Astrocyte (in vitro differentiated cells and primary cell): Measurements from ENCODE around the gene PHF11. TPM values are rescaled to one million over a fixed set of nuclear protein-coding genes. Genes with fewer than 3 reads are reported as not detected.
A peak's percentile ranks its signal among the peaks of the same experiment; 100 is the strongest.

Experiments
- DNase-seq: peaks from one replicate; pipeline ENCODE4 v3.0.0-alpha.2; 2010; ENCODE audit warnings: low read depth
- FAIRE-seq: peaks from 2 replicates; lab custom pipeline; 2011; peaks lifted over from hg19 to GRCh38; lab: Jason Lieb, UNC
- H2AFZ ChIP-seq: 2 replicates; pipeline ENCODE4 v1.6.0; 2012; ENCODE audit warnings: low read depth, low read length, inconsistent platforms
- H3K27ac ChIP-seq: 2 replicates; pipeline ENCODE4 v1.5.1; 2011; ENCODE audit warnings: low read depth, low read length, inconsistent platforms
- H3K27me3 ChIP-seq: 2 replicates; pipeline ENCODE4 v1.6.0; 2011; ENCODE audit warnings: low read length, inconsistent platforms; ENCODE audit not compliant: insufficient read depth
- H3K36me3 ChIP-seq: 2 replicates; pipeline ENCODE4 v1.5.1; 2011; ENCODE audit warnings: low read length, inconsistent platforms; ENCODE audit not compliant: insufficient read depth
- H3K4me1 ChIP-seq: 2 replicates; pipeline ENCODE4 v1.5.1; 2011; ENCODE audit warnings: low read length, inconsistent platforms; ENCODE audit not compliant: insufficient read depth
- H3K4me2 ChIP-seq: 2 replicates; pipeline ENCODE4 v1.6.0; 2012; ENCODE audit warnings: low read length, inconsistent platforms
- H3K4me3 ChIP-seq: 2 replicates; pipeline ENCODE4 v1.5.1; 2011; ENCODE audit warnings: low read depth, mild to moderate bottlenecking, low read length, inconsistent platforms; ENCODE audit not compliant: insufficient read depth
- H3K79me2 ChIP-seq: 2 replicates; pipeline ENCODE4 v1.6.0; 2012; ENCODE audit warnings: mild to moderate bottlenecking, low read length, inconsistent platforms; ENCODE audit not compliant: insufficient read depth
- H3K9ac ChIP-seq: 2 replicates; pipeline ENCODE4 v1.6.0; 2012; ENCODE audit warnings: mild to moderate bottlenecking, low read length, inconsistent platforms
- H3K9me3 ChIP-seq: 2 replicates; pipeline ENCODE4 v1.5.1; 2012; ENCODE audit warnings: low read depth, mild to moderate bottlenecking, low read length, inconsistent platforms; ENCODE audit not compliant: insufficient read depth
- H4K20me1 ChIP-seq: 2 replicates; pipeline ENCODE4 v1.6.0; 2012; ENCODE audit warnings: low read length, inconsistent platforms; ENCODE audit not compliant: insufficient read depth
- H3K27ac Mint-ChIP-seq: one replicate; pipeline ENCODE4 v1.8.0; 2021; ENCODE audit warnings: mild to moderate bottlenecking, mixed read lengths; ENCODE audit not compliant: unreplicated experiment
- H3K27me3 Mint-ChIP-seq: one replicate; pipeline ENCODE4 v1.8.0; 2021; ENCODE audit warnings: low read depth, mixed read lengths; ENCODE audit not compliant: unreplicated experiment
- H3K36me3 Mint-ChIP-seq: one replicate; pipeline ENCODE4 v1.8.0; 2021; ENCODE audit warnings: low read depth, mixed read lengths; ENCODE audit not compliant: unreplicated experiment
- H3K4me1 Mint-ChIP-seq: one replicate; pipeline ENCODE4 v1.8.0; 2021; ENCODE audit warnings: low read depth, mixed read lengths; ENCODE audit not compliant: unreplicated experiment
- H3K4me3 Mint-ChIP-seq: one replicate; pipeline ENCODE4 v1.8.0; 2021; ENCODE audit warnings: mild to moderate bottlenecking, moderate library complexity, mixed read lengths; ENCODE audit not compliant: unreplicated experiment
- H3K9me3 Mint-ChIP-seq: one replicate; pipeline ENCODE4 v1.8.0; 2021; ENCODE audit warnings: mild to moderate bottlenecking, mixed read lengths; ENCODE audit not compliant: unreplicated experiment
- CTCF ChIP-seq: IDR thresholded peaks from 2 replicates; pipeline ENCODE4 v1.5.1; 2011; ENCODE audit warnings: low read depth, mild to moderate bottlenecking, inconsistent platforms, low read length, moderate library complexity; ENCODE audit not compliant: insufficient read depth
- EZH2 ChIP-seq: IDR thresholded peaks from 2 replicates; pipeline ENCODE4 v1.6.1; 2012; ENCODE audit warnings: mild to moderate bottlenecking, low read length, inconsistent platforms; ENCODE audit not compliant: insufficient read depth
- total RNA-seq: library from RNA; stranded (reverse); gene quantifications from 2 replicates; pipeline ENCODE4 v1.2.1, GENCODE V29; 2021

Gene PHF11
- total RNA-seq, 1 donor from 2014 or later = 30.8 TPM

GRCh38 chr13:49554387-49554786 is 58.6 kb downstream of the PHF11 start:
- no peaks in the 10 kb centered on the region for H3K4me1 Mint-ChIP-seq
- TF ChIP-seq EZH2 = no peak
- no peak for TF ChIP-seq CTCF
- FAIRE-seq (no peak), DNase-seq (no peak)
- no peak overlapping the region for H3K9ac ChIP-seq
- H3K36me3 Mint-ChIP-seq = peaks cover 13% of the 10 kb centered on the region
- H3K4me2 ChIP-seq = no peak overlapping the region
- H3K27me3 Mint-ChIP-seq = no peaks in the 10 kb centered on the region
- H3K4me3 Mint-ChIP-seq = no peak overlapping the region
- H2AFZ ChIP-seq = no peak overlapping the region
- no peak overlapping the region for H3K4me3 ChIP-seq
- H3K27me3 ChIP-seq = no peaks in the 10 kb centered on the region
- no peak overlapping the region for H3K27ac Mint-ChIP-seq
- H3K79me2 ChIP-seq = no peaks in the 10 kb centered on the region
- peaks cover 9% of the 10 kb centered on the region for H3K36me3 ChIP-seq
- H3K4me1 ChIP-seq = no peaks in the 10 kb centered on the region
- H3K9me3 ChIP-seq = no peaks in the 10 kb centered on the region
- H4K20me1 ChIP-seq = no peaks in the 10 kb centered on the region
- H3K9me3 Mint-ChIP-seq = peaks cover 2% of the 10 kb centered on the region
- H3K27ac ChIP-seq = no peak overlapping the region

DNA sequence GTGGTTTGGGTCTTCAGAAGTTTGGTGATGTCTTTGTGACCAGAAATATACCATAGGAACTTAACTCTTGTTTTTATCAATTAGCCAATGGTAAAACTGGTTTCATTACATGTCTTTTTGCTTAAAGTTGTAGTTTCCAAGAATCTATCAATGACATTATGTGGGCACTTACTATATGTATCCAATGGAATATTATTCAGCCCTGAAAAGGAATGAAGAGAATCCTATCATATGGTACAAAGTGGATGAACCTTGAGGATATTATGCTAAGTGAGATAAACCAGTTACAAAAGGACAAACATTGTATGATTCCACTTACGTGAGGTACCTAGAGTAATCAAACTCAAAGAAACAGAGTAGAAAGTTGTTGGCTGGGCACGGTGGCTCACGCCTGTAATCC is 63.3 kb downstream of the PHF11 start:
- no peaks in the 10 kb centered on the region for H3K27me3 ChIP-seq
- DNase-seq (no peak), FAIRE-seq (peak; percentile 59)
- peaks cover 9% of the 10 kb centered on the region for H3K36me3 ChIP-seq
- no peak for TF ChIP-seq CTCF
- no peak for TF ChIP-seq EZH2
- Mint-ChIP-seq H3K4me3 (no peak overlapping the region), H3K36me3 (peaks cover 16% of the 10 kb centered on the region), H3K27ac (no peak overlapping the region), H3K4me1 (no peaks in the 10 kb centered on the region), H3K27me3 (no peaks in the 10 kb centered on the region), H3K9me3 (peaks cover 2% of the 10 kb centered on the region)
- H3K4me2 ChIP-seq = no peak overlapping the region
- H4K20me1 ChIP-seq = no peaks in the 10 kb centered on the region
- H3K9ac ChIP-seq = no peak overlapping the region
- H3K79me2 ChIP-seq = no peaks in the 10 kb centered on the region
- H3K9me3 ChIP-seq = no peaks in the 10 kb centered on the region
- no peak overlapping the region for H3K27ac ChIP-seq
- H2AFZ ChIP-seq = no peak overlapping the region
- no peak overlapping the region for H3K4me3 ChIP-seq
- H3K4me1 ChIP-seq = no peaks in the 10 kb centered on the region

- H3K36me3 Mint-ChIP-seq = peaks cover 16% of the 10 kb centered on the region
- Histone ChIP-seq H3K27ac (no peak overlapping the region), H3K4me2 (no peak overlapping the region), H3K9me3 (no peaks in the 10 kb centered on the region), H3K9ac (no peak overlapping the region), H3K79me2 (no peaks in the 10 kb centered on the region), H4K20me1 (no peaks in the 10 kb centered on the region), H2AFZ (no peak overlapping the region), H3K4me1 (no peaks in the 10 kb centered on the region), H3K27me3 (no peaks in the 10 kb centered on the region), H3K36me3 (peaks cover 9% of the 10 kb centered on the region), H3K4me3 (no peak overlapping the region)
- H3K4me3 Mint-ChIP-seq = no peak overlapping the region
- no peak for DNase-seq
- peaks cover 2% of the 10 kb centered on the region for H3K9me3 Mint-ChIP-seq
- no peaks in the 10 kb centered on the region for H3K27me3 Mint-ChIP-seq
- FAIRE-seq = no peak
- H3K27ac Mint-ChIP-seq = no peak overlapping the region
- TF ChIP-seq EZH2 (no peak), CTCF (no peak)
- no peaks in the 10 kb centered on the region for H3K4me1 Mint-ChIP-seq
Observed at GRCh38 chr13:49560270-49561061, 64.7 kb downstream of the PHF11 start.
